Measurements from ENCODE around the gene FYCO1. TPM values are rescaled to one million over a fixed set of nuclear protein-coding genes. Genes with fewer than 3 reads are reported as not detected.
A peak's percentile ranks its signal among the peaks of the same experiment; 100 is the strongest.
"Not testable (repeated sequence)": the region's sequence is repeated elsewhere in the genome, so short reads cannot be mapped to it uniquely, and the experiment has no call there.

The FYCO1 gene
- total RNA-seq, 1 donor from 2014 or later, result 94.4 TPM

DNA sequence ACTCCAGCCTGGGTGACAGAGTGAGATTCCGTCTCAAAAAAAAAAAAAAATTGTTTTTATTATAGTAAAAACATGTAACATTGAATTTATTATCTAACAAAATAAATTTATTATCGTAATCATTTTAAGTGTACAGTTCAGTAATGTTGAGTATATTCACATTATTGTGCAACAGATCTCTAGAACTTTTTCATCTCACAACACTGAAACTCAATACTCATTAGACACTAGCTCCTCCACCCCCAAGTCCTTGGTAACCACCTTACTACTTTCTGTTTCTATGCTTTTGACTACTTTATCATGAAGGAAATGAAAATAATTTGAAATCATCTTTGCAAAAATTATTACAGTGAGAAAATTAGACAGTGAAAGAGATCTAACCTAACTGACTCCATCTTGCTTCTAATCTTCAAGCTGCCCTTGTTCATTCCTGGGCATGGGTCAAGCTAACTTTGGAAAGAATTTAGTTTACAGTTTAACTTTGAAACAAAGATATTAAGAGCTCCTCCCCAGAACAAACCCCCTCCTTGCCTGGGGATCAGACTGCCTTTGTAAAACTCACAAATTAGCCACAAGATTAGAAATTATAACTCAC is 15.0 kb upstream of the FYCO1 start:
- no peak for DNase-seq (ENCODE audit: low spot score)

DNA sequence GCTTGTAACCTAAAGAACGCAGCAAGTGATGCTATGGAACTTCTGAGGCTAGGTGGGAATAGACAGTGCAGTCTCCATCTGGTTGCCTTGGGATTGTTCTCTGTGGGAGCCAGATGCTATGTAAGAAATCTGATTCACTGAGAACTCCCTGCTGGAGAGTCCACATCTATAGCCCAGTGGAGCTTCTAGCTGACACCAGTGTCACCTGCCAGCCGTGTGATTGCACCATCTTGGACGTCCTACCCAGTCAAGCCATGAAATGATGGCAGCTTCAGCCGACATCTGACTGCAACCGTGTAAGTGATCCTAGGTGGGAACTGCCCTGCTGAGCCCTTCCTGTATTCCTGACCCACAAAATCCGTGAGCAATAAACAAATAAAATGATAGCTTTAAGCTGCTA is 12.4 kb upstream of the FYCO1 start:
- DNase-seq (ENCODE audit: low spot score), result no peak

DNA sequence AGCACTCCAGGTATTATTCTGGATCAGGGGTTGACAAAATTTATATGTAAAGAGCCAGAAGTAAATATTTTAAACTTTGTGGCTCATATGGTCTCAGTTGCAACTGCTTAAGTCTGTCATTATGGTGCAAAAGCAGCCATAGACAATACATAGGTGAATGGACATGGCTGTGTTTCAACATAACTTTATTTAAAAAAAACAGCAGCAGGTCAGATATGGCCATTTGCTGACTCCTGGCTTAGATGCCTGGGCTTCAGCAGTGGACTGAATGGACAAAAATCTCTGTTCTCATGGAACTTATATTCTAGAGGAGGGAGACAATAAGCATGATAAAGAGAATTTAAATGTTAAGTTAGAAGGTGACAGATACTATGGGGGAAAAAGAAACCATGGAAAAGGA is 11.7 kb upstream of the FYCO1 start:
- DNase-seq (ENCODE audit: low spot score), result no peak

DNA sequence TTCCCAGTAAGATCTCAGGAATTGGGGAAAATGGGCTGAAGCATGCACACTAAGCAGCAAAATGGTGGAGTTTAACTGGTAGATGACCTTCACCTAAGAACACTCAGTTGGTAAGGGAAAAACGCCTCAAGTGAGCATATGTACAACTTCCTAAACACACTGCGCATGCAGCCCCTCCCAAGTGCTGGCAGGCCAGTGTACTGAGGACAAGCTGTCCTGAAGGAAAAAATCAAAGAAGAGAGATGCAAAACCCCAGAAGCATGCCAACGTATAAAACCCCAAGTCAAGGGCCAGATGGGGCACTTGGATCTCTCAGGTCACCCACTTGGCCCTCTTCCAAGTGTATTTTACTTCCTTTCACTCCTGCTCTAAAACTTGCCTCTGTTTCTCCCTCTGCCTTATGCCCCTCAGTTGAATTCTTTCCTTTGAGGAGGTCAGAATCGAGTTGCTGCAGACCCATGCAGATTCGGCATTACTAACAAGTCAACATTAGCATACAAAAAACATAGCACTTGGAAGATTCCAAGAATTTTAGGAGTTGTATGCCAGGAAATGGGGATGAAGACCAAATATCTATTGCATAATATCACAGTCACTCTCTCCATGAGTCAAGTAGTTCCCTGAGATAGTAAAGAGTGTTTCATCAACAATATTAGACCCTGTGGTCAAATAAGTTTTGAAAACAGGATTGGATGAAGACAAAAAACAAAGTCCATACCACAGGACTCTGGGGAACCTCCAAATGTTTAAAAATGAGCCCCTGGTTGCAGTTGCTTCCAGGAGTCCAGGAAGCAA is 10.8 kb upstream of the FYCO1 start:
- DNase-seq (ENCODE audit: low spot score), result no peak

DNA sequence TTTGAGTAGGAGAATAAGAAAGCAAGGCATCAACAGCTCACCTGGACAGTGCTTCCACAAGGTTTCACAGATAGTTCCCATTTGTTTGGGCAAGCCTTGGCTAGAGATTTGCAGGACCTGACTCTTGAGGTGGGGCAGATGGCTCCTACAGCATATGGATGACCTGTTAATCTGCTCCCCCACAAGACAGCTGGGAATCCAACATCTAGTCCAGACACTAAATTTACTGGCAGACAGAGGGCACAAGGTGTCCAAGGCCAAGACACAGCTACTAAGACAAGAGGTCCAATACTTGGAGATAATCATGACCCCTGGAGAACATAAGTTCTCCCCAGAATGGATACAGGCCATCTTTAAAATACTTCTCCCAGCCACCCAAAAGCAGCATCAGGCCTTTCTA is 8.1 kb upstream of the FYCO1 start:
- not testable (repeated sequence) for DNase-seq (ENCODE audit: low spot score)

DNA sequence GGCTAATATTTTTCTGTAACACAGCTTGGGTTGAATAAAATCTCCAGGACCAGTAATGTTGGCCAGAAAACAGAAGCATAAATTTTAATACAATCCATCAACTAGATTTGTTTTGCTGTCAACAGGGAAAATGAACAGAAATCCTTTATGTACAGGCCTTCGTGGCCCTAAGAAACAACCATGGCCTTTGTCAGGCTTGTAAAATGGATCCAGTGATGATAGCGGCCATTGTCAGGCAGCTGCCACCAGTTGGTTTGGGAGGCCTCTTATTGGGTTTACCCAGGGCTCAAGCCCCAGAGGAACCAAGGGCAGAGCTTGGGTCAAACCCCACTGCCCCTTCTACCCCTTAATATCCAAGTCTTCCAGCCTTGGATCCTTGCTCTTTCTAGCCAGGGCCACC is 5.6 kb upstream of the FYCO1 start:
- no peak for DNase-seq (ENCODE audit: low spot score)

DNA sequence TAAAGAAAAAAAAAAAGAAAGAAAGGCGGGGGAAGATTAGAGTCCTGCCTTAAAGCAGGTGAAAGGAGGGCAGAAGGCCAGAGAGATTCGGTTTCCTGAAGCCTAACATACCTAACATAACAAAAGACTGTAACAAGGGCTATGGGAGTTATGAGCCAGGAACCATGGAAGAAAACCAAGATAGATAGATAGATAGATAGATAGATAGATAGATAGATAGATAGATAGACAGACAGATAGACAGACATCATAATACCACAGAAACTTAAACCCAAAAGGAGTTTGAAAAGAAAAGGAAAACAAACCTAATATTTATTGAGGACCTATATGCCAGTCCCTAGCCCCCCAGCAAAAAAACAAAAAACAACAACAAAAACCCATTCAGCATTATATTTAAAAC is 2.3 kb upstream of the FYCO1 start:
- DNase-seq (ENCODE audit: low spot score), result no peak

DNA sequence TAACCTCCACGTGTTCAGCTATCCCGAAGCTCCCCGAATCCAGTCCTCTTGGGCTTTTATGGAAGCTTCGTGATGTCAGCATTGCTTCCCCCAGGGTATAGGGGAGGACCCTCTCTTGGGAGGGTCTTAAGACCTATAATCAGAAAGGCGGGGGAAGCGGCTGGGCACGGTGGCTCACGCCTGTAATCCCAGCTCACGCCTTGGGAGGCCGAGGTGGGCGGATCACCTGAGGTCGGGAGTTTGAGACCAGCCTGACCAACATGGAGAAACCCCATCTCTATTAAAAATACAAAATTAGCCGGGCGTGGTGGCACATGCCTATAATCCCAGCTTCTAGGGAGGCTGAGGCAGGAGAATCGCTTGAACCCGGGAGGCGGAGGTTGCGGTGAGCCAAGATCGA is 1.9 kb upstream of the FYCO1 start:
- not testable (repeated sequence) for DNase-seq (ENCODE audit: low spot score)

DNA sequence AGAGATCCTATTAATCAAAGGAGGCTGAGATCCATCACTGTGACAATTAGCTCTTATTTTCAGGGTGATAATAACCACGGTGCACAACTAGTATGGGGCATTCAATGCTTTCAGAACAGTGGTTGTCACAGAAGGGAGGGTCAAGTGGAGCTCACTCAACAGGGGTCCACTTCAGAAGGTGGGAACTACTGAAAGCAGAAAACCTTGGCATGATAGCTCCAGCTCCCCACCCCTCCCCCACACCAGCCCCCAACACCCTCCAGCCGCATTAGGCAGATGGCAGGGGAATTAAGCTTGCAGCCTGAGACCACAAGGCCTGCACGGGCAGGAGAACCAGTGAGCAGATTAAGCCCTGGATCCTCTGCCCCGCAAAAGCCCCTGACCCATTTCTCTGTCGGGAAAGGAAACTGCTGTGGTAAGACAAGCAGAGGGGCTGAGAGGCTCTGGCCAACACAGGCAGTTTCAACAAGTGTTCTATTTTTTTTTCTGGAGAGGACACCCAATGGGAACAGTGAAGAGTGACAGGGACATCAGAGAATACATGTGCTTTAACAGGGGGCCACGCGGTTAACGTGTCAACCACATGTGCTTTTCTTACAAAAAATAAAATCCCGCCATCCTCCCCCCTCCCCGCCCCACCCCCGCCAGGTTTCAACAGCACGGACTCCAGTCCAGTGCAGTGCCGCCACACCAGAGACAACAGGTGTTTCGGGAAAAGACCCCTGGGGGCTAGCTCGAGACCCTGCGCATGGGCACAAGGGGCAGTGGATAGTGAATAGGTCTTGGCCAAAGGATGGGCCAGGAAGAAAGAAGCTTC is 997 bp downstream of the FYCO1 start:
- DNase-seq (ENCODE audit: low spot score), result peak; percentile 33

DNA sequence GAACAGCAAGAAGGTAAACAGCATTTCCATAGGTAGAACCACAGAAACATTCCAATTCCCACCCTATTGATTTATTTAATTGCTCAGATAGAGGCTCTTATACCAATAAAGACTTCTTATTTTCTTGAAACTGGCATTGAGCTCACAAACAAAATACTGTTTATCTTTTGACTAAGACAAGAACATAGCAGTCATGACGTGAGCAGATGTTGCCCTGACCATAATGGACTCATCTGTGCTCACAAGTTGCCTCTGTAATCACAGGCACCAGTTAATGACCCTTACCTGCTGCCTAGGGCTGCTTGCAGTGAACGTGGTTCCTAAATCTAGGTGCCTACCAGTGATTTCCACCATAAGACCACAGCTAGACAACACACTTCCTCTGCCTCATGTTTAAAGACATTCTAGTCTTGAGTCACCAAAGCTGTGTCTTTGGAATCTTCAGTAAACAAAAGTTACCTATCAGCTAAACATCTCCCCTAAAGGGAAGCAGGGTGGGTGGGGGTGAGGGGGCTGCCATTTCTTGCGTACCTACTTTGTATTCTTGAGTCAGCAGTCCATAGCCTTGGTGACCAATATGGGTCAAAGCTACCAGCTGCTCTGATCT is 2.1 kb downstream of the FYCO1 start:
- no peak for DNase-seq (ENCODE audit: low spot score)

DNA sequence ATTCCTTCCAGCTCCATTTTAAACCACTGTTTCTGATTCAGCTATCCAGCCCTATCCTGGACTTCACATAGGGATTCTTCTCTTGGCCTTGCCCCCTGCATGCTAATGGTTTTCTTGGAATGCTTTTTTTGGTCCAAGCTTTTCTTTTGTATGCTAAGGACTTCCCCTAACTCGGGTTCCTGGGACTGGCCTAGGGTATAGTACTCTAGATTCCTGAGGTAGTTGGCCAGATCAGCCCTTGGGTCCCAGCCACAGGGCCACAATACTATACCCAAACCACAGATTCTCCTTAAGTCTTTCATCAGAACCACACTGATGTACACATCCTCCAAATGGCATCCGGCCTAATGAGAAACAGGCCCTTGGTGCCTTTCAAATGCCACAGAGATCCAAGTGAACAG is 2.8 kb downstream of the FYCO1 start:
- no peak for DNase-seq (ENCODE audit: low spot score)

DNA sequence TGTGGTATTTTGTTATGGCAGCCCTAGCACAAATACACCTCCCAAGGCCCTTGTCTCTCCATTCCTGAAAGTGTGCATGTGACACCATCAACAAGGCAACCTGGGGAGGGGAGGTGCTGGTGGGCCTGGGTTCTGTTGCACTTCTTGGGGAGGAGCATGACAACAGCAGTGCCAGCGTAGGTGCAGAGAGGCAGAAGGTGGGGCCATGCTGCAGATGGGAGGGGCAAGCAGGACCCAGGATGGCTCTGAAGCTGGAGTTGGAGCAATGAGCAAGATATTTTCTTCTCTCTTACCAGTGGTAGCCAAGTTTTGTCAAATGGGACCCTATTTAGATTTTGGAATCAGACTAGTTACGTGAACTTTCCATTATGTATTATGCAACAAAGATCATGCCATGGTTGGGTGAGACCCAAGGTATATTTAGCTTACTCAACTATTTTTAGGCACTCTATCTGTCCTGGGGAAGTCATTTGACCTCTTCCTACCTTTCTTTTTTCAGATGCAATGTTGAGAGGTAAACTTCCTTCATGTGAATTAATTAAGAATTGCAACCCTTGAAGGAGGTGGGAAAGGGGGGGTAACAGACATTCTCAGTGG is 3.4 kb downstream of the FYCO1 start:
- DNase-seq (ENCODE audit: low spot score), result no peak

DNA sequence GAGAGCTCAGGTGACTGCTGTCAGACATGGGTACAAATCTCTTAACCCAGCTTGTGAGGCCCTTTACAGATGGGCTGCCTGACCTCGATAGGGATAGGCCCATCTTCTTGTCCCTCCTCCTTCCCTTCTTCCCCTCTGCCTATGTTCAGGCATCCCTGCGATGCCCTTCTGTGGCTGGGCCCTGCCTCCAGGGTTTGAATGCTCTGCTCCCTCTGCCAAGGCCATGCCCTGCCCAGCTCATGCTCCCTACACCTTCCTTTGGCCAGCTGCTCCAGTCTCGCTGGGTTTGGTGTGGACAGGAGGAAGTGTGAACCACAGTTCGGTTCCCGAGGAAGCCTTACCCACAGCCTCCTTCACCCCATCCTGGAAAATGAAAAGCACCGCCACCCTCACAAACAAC is 4.3 kb downstream of the FYCO1 start:
- DNase-seq (ENCODE audit: low spot score), result no peak

DNA sequence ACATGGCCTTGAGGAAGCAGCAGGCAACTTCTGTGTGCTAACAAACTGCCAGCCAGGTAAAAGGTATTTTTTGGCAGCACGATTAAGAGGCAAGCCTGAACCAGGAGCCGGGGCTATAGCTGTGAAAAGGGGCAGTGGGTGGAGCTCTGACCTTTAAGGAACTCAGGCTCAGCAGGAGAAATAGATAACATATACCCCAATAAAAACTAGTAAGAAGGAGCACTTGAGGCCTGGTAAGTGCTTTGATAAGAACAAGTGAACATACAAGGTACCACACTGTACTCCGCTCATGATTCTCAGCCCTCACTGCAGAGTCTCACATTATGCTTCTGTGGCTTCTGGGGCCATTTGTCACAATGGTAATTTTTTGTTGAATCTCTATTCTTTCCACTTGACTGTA is 5.4 kb downstream of the FYCO1 start:
- DNase-seq (ENCODE audit: low spot score), result no peak

DNA sequence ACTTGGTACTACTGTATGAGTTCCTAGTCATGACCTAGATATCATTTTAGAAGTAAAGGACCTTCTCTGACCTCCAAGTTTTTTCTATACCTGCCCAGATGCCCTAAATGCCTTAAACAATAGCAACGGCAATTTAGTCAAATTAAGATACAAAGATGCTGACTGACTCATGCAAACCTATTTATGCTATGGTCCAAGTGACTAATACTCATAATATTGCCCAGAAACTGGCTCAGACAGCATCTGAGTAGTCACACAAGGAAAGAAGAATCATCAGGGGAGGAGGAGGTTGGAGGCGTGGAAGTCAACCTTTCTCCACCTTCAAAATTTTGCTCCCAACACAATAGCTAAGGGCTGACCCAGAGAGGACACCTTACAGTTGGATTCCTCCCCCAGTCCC is 6.8 kb downstream of the FYCO1 start:
- DNase-seq (ENCODE audit: low spot score), result no peak

DNA sequence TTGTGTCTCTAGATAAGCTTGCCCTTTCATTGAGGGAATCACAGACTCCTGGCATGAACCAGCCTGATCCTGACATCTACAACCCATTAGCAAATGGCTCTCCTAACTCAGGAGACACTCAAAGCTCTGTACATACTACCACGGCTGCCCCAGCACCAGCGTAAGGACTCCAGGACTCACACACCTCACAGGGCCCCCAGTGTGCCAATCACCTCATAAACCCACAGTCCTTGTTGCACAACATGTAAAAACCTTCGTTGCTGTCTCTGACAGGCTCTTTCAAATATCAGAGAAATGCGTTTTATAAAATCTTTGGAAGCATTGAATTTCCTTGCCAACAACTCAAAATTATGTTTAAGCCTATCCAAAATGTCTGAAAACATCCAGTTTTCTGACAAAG is 7.3 kb downstream of the FYCO1 start:
- DNase-seq (ENCODE audit: low spot score), result peak; percentile 34

DNA sequence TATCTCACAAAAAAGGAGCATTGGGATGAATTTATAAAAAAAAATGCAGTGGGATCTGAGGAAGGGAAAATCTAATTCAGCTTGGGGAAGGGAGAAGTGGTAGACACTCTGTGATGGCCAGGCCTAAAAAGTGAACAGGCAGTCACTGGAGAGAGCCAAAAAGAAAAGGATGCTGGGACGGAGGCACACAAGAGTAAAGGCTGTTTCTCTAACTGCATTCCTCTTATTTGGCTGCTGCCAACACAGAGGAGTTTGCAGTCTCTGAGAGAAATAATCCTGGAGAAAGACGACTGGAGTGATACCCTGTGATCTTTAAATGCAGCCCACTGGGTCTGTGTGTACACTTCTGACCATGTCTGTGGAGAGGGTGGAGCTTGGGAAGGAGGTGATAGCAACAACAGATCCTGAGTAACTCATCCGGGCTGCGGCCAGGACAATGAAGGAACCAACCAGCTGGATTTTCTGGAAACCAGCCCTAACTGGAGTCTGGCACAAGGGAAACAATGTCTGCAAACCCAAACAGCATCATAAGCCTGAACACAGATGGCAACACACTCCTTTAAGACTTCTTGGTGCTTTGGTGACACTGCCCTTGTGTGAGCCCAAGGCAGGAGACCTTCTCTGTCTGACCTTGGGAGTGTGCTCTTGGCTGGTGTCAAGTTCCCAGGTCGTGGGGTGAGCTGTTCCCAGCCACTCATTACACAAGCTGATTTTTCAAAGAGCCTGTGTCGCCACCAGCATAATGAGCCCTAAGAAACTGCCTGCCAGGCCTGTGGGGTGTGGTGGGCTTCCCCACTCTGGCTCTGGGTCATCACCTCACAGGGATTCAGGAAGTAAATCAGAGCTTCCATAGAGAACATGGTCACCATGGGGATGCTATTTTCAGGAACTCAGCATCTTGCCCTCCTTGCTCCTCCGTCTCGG is 8.0 kb downstream of the FYCO1 start:
- peak; percentile 69 for DNase-seq (ENCODE audit: low spot score)

DNA sequence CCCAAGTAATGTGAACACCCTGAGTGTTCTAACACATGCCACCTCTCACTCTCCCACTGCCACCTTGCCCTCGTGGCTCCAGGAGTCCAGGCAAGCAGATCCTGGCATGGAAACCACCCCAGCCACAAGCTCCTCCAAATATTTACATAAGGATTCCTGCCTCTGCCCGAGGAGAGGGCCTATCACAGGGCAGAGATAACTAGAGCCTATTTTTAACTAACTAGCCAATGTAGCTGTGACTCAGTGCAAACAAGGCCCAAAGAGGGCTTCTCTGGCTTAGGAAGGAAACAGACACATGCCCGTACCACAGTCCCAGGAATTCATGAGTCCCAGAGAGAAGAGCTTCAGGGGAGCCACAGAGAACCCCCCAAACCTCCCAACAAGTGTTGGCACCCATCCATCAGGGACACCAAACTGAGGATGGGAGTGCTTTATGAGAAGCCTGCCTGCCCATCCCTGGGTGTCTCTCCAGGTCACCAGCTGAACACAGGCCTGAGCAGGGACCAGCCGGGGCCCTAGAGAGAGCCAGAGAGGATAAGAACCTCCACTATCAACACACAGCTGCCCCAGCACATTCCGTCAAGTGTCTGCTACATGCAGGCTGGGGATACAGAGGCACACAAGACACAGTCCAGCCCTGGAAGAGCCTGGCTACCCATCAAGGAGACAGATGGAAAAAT is 9.2 kb downstream of the FYCO1 start:
- DNase-seq (ENCODE audit: low spot score), result peak; percentile 86

DNA sequence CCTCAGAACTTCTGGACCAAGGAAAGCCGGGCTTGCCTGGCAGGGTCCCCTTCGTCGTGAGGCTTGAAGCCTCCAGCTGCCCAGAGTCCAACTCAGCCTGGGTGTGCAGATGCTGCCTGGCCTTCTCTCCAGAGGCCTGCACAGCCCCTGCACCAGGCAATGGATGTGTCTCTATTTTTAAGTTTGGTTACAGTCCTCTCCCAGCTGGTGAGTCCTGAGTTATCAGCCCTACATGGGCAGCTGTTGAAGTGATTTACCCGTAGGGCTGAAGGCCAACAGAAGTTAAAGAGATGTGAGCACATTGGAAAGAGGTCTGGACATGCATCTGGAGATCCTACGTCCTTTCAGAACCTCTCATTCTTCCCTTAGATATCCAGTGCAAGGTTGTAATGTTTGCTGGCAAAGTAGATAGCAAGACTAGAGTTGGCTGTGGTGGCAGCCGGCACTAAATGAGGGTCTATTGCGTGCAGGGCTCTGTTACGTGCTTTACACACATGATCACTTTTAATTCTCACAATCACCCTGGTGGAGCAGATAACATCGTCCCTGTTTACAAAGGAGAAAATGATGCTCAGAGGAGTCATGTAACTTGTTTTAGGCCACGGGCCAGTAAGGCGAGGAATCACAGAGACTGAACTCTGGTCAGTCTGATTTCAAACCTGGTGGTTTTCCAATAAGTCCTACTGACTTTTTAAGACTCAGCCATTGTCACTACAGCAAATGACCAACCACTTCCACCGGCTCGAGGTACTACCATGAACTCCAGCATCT is 9.9 kb downstream of the FYCO1 start:
- no peak for DNase-seq (ENCODE audit: low spot score)
